GM18909 (cell line): ENCODE measurements around the gene COP1.
"Not testable (repeated sequence)": the region's sequence is repeated elsewhere in the genome, so short reads cannot be mapped to it uniquely, and the experiment has no call there.

ENCODE experiments used
- ATAC-seq: cut with Tn5 transposase; IDR thresholded peaks from one replicate; pipeline ENCODE4 v1.9.1; 2021; ENCODE audit warnings: mild to moderate bottlenecking; ENCODE audit not compliant: unreplicated experiment, poor library complexity

The COP1 gene

GRCh38 chr1:176051902-176052518, 155.1 kb downstream of the COP1 start:
- ATAC-seq, result no peak

- ATAC-seq, result no peak
Measured at GRCh38 chr1:176051402-176051801, 155.7 kb downstream of the COP1 start.

DNA sequence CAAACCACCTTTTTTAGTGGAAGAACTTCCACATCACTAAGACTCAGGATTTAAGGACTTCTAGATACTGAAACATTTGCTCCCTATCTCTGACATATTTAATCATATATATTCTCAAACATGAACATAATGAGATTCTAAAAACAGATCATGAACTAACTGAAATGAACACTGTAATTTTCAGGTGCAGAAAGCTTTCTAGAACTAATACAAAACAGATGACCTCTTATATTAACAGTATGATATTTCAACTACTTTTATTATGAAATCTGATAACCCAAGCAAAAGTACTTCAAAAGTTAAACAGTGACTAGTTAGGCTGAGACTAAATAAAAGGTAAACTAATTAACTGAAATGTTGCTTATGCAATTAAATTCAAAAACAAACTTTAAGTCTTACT, 157.5 kb downstream of the COP1 start:
- no peak for ATAC-seq

DNA sequence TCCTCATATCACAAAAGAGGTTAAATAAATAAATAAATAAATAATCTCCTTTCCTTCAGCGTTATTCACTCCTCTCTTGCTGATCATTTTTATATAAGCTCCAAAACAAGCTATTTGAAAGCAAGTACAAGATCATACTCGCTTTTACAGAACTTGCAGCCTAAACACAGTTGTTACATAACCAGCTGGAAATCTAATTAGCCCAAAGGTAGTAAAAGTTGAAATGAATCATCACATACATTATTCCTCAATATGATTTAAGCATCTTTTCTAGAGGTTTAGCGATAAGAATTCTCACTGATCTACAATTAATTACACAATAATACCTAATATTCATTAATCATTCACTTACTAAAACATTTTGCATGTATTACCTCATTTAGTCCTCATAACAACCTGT, 160.2 kb downstream of the COP1 start:
- ATAC-seq, result no peak

GRCh38 chr1:176043537-176043936, 163.5 kb downstream of the COP1 start:
- ATAC-seq, result no peak

GRCh38 chr1:176033881-176034280, 173.2 kb downstream of the COP1 start:
- no peak for ATAC-seq

DNA sequence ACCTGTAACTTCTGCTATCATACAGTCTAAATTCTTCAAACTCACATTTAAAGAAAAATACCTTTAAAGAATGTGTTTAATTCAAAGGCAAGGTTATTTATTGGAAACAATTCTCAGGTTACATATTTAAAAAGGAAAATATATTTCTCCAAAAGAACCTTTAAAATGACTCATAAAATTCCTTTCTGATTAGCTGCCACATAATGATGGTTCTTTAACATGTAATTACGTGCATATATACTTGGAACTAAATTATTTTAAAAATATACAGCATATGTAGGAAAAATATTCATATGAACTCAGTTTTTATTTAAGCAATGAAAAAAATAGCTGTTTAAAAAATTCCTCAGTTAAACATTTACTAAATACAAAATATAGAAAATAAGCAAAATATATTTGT, 173.6 kb downstream of the COP1 start:
- ATAC-seq, result no peak

GRCh38 chr1:176032040-176032645, 174.9 kb downstream of the COP1 start:
- no peak for ATAC-seq

DNA sequence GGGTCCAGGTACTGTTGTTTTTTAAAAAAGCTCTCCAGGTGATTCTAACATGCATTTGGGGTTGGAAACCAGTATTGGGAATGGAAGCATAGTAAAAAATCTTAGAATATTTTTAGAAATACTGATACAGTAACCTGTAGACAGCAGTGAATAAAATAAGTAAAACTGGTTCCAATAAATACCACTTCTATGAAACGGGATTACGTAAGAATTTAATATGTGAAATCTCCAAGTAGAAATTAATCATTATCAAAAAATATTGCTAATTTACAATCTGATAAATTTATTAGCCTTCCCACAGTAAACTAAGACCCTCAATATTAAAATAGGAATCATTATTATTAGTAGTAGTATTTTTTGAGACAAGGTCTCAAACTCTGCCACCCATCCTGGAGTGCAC, 177.5 kb downstream of the COP1 start:
- ATAC-seq, result no peak

- no peak for ATAC-seq
Measured at GRCh38 chr1:176029155-176029554, 177.9 kb downstream of the COP1 start.

DNA sequence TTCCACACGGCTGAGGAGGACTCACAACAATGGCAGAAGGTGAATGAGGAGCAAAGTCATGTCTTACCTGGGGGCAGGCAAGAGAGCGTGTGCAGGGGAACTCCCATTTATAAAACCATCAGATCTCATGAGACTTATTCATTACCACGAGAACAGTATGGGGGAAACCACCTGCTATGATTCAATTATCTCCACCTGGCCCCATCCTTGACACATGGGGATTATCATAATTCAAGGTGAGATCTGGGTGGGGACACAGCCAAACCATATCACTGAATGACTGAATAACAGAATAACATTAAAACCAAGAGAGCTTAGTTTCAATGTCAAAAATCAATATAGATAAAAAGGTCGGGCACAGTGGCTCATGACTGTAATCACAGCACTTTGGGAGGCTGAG, 179.2 kb downstream of the COP1 start:
- not testable (repeated sequence) for ATAC-seq

DNA sequence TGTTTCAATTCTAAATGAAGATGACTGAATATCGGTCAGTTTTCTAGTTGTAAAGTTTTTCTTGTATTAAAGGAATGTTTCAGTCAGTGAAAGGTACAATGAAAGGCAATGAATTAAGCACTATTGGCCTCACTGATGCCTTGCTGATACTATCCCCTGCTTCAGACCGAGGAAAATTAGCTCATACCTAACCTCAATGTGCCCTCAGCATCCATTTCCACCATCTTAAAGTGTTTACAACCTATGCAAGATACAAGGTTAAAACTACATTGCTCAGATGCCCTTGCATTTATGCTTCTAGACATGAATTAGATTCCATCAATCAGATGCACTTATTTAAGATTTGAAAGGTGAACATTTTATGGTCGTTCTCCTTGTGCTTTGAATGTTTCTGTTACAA, 184.5 kb downstream of the COP1 start:
- no peak for ATAC-seq

GRCh38 chr1:176017722-176018121, 189.4 kb downstream of the COP1 start:
- ATAC-seq, result no peak

- ATAC-seq, result no peak
Measured at GRCh38 chr1:176009951-176010350, 197.1 kb downstream of the COP1 start.

DNA sequence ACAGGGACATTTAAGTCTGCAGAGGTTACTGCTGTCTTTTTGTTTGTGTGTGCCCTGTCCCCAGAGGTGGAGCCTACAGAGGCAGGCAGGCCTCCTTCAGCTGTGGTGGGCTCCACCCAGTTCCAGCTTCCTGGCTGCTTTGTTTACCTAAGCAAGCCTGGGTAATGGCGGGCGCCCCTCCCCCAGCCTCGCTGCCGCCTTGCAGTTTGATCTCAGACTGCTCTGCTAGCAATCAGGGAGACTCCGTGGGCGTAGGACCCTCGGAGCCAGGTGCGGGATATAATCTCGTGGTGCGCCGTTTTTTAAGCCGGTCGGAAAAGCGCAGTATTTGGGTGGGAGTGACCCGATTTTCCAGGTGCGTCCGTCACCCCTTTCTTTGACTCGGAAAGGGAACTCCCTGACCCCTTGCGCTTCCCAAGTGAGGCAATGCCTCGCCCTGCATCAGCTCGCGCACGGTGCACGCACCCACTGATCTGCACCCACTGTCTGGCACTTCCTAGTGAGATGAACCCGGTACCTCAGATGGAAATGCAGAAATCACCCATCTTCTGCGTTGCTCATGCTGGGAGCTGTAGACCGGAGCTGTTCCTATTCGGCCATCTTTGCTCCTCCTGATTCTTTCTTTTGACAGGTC, 199.2 kb downstream of the COP1 start:
- ATAC-seq, result not testable (repeated sequence)

GRCh38 chr1:175994660-175995059, 212.4 kb downstream of the COP1 start:
- not testable (repeated sequence) for ATAC-seq

DNA sequence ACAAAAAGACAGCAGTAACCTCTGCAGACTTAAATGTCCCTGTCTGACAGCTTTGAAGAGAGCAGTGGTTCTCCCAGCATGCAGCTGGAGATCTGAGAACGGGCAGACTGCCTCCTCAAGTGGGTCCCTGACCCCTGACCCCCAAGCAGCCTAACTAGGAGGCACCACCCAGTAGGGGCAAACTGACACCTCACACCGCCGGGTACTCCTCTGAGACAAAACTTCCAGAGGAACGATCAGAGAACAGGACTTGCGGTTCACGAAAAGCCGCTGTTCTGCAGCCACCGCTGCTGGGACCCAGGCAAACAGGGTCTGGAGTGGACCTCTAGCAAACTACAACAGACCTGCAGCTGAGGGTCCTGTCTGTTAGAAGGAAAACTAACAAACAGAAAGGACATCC, 214.3 kb downstream of the COP1 start:
- not testable (repeated sequence) for ATAC-seq

GRCh38 chr1:175992202-175992601, 214.9 kb downstream of the COP1 start:
- not testable (repeated sequence) for ATAC-seq

DNA sequence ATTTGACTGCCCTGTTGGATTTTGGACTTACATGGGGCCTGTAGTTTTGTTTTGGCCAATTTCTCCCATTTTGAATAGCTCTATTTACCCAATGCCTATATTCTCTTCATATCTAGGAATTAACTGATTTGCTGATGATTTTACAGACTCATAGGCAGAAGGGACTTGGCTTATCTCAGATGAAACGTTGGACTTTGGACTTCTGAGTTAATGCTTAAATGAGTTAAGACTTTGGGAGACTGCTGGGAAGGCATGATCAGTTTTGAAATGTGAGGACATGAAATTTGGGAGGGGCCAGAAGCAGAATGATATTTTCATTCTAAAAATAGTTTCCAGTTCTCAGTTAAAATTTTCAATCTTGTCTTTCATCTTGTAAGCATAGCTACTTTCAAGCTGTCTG, 222.3 kb downstream of the COP1 start:
- ATAC-seq, result no peak

- ATAC-seq, result no peak
Measured at GRCh38 chr1:175984057-175984812, 222.9 kb downstream of the COP1 start.

- ATAC-seq, result not testable (repeated sequence)
Measured at GRCh38 chr1:175983363-175983762, 223.7 kb downstream of the COP1 start.
